Measurements from ENCODE around the gene PRDM5.

The PRDM5 gene

GRCh38 chr4:120815361-120815760 lies 107.2 kb downstream of the PRDM5 start:
- DNase-seq: no peak

- no peak for DNase-seq
These were observed 107.6 kb downstream of the PRDM5 start for GRCh38 chr4:120814886-120815285.

DNA sequence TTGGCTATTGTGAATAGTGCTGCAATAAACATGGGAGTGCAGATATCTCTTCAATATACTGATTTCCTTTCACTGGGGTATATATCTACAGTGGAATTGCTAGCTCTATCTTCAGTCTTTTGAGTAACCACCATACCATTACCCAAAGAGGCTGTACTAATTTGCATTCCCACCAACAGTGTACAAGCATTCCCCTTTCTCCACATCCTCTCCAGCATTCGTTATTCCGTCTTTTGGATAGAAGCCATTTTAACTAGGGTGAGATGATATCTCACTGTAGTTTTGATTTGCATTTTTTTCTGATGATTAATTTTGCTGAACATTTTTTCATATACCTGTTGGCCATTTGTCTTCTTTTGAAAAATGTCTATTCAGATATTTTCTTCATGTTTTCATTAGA lies 110.3 kb downstream of the PRDM5 start:
- DNase-seq: no peak

DNA sequence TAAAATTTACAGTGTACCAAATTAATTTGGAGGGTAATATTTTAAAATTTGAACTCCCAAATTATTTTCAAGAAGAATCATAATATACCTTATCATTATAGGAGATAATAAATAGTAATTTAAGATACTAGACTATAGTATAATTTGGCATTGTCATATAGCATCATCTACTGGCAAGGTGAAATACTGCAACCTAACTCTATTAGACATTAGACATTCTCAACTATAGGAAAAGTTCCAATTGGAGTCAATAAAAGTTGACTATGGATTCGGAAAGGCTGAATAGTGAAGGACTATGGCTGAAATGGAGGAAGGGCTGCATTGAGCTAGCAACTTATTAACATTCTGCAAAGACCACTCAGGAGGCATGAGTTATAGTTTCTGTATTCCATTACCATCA lies 113.0 kb downstream of the PRDM5 start:
- peak; percentile 5 for DNase-seq

- DNase-seq: no peak
These were observed 113.9 kb downstream of the PRDM5 start for GRCh38 chr4:120808475-120809141.

DNA sequence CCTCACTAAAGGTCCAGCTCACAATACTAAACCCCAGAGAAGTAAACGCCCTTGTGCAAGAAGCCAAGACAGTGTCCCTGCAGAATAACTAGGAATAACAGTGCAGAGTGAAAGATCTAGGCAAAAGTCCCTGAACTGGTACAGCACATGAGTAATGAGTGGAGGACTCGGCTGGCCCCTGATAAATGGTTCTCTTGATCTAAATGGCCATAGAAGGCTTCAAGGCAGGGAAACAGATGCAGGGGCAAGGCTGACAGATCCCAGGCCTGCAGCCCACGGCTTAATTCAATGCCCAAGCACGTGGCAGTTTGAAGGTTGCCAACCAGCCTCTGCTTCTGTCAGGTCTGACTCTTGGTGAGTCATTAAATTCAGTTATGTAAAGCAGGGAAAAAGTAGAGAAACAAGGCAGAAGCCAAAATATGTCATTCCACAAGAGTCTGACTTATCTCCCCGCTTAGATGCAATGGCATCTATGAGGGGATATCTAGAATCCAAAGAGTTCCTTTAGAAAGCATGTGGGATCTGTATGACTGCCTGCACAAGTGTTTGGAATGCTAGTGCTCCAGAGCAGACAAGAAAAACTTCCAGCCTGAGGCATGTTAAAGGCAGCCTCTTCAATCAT lies 121.3 kb downstream of the PRDM5 start:
- no peak for DNase-seq

GRCh38 chr4:120798570-120798969 lies 124.0 kb downstream of the PRDM5 start:
- no peak for DNase-seq

- no peak for DNase-seq
These were observed 126.3 kb downstream of the PRDM5 start for GRCh38 chr4:120796271-120796670.

DNA sequence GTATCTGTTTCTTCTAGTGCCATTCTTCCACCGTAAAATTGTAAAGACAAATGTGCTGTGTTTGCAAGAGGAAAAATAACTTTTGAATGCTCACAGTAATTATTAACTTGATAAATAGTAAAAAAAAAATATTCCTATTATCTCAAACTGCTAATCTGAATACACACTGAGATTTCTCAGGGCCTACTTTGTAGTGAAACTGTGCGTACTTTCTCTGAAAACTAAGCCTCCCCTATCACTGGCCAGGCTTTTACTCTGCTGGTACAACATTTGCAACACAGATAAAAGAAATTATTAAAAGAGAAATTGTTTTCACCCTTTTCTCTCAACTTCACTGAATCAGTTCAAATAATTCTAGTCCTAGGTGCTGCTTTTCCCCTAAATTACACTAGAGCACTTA lies 137.3 kb downstream of the PRDM5 start:
- DNase-seq: no peak

DNA sequence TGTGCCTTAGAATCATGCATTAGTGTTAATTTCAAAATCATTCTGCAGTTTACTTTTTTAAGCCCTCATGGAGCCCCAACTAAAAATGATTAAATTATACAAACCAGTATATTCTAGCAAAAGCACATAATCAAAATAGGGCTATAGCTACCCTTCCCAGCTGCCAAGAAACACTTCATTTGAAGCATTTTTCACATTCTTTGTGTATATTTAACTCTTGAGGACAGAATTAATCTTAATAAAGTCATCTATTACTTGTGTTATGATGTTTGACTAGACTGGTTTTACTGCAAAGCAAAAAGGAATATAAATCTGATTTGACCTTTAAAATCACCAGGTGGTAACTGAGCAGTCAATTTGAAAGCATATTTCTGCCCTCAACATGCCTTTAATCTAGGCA lies 145.1 kb downstream of the PRDM5 start:
- DNase-seq: no peak

- no peak for DNase-seq
These were observed 147.1 kb downstream of the PRDM5 start for GRCh38 chr4:120775431-120775830.

- peak; percentile 58 for DNase-seq
These were observed 148.9 kb downstream of the PRDM5 start for GRCh38 chr4:120773641-120774040.

DNA sequence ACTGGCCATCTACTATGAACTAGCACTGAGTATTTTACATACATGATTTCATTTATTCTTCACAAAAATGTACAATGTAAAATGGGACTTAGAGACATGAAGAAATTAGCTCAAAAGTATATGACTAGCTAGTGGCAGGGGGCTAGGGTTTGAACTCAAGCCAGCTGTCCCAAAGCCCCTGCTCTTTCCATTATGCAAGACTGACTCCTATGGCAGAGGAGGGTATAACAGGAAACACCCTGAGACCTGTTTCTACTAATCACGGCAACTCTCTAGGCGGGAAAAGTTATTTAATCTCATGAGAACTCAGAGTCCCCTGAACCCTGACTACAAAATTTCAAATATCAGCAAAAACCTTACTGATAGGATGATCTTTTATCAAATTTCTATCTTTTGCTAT lies 150.6 kb downstream of the PRDM5 start:
- DNase-seq: no peak

- DNase-seq: no peak
These were observed 151.6 kb downstream of the PRDM5 start for GRCh38 chr4:120770897-120771296.

GRCh38 chr4:120769227-120769626 lies 153.3 kb downstream of the PRDM5 start:
- no peak for DNase-seq

DNA sequence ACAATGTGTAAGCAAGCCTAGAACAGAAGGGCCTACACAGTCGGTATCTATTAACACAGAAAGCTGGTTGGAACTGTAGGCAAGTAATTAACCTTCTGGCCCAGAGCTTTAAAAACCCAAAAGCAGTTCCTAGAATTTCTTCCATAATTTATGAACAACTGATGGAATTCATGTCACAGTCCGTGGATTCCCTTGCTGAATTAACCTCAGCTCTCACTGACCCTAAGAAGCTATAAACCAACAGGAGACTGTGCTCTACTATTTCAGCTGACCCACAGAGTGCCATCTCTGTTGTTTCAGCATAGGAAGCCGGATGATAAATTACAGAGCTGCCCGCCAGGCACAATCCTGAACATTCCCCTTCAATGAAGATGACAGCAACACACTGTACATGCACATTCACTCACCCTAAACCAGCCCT lies 157.3 kb downstream of the PRDM5 start:
- no peak for DNase-seq

GRCh38 chr4:120763650-120764049 lies 158.9 kb downstream of the PRDM5 start:
- no peak for DNase-seq

- no peak for DNase-seq
These were observed 161.5 kb downstream of the PRDM5 start for GRCh38 chr4:120761070-120761469.

DNA sequence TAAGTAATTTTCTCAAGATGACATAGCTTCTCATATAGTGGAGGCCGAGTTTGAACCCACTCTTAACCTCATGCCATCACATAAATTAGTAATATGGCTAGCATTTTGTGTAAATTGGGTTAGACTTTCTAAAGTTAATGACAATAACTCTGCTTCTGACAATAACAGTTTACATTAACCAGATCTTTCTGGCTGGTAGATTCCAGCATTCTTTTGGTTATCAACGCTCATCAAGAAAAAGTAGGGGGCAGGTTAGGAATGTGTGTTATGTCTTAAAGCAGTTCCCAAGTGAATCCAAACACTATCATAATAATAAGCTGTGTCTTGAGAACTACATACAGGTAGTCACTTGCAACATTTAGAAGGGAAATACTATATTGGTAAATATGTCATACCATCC lies 162.5 kb downstream of the PRDM5 start:
- DNase-seq: no peak

- DNase-seq: no peak
These were observed 166.7 kb downstream of the PRDM5 start for GRCh38 chr4:120755864-120756263.

DNA sequence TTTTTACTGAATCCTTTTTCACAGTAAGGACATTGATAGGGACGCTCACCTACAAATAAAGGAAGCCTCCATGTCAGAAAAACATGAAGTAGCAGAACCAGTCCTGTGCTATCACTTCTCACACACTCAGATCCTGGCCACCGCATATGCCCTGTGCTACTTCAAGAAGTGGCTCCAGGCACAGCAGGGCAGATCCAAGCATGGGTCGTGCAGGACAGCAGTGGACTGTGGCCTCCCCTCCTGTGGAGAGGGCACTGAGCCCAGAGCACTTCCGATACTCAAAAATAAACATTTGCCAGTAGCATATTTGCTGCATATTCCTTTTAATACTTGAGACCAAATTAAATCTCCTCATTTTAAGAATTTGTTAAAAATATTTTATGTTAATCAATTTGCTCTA lies 167.9 kb downstream of the PRDM5 start:
- DNase-seq: no peak

- peak; percentile 25 for DNase-seq
These were observed 168.7 kb downstream of the PRDM5 start for GRCh38 chr4:120753854-120754253.

DNA sequence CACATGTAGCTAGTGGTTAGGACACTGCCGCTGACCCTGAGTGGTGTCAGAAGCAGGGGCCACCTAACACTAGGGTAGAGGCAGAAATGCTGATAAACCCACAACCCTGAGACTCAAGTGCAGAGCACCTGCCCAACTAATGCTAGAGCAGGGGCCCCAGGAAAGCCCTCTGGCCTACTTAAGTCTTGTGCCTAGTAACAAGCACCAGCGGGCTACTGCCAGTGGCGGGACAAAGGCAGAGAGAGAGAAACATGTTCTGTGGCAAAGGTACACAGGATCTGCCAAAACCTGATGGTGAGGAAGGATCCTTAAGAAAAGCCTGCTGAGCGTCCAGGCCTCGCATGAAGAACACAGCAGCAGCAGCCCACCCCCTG lies 172.4 kb downstream of the PRDM5 start:
- DNase-seq: no peak

DNA sequence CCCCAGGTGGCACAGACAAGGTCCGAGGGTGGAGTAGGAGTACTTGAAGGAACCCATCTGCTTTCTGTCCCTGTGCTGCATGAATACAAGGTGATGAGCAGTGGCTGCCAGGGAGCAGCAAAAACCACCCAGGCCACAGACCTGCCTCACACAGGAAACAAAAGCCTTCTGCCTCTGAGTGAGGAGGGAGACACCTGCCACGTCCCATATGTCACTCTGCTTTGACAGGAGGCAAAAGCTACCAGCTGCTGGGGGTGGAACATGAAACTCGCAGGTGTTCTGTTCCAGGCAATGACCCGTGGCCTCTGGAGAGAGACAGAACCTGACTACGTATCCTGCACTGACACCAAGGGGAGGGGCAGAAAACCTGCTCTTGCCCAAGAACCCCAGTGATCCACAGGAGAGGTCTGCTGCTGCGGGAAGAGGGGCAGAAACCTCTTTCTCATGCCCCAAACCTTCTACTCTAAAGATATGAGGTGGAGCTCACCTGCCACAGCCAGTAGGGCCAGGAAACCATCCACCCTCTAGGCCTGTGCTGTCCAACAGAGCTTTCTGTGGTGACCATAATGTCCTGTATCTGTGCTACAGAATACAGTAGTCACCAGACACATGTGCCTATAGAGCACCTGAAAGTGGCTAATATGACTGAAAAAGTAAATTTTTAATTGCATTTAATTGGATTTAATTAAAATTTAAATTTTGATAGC lies 172.9 kb downstream of the PRDM5 start:
- DNase-seq: no peak
